Smooth muscle cell of the brain vasculature (primary cell): ENCODE data around the gene BBS2.

Experiments
- DNase-seq: peaks from one replicate; pipeline ENCODE4 v3.0.0-alpha.2; 2012; ENCODE audit warnings: low read depth, low spot score

The BBS2 gene, protein sequence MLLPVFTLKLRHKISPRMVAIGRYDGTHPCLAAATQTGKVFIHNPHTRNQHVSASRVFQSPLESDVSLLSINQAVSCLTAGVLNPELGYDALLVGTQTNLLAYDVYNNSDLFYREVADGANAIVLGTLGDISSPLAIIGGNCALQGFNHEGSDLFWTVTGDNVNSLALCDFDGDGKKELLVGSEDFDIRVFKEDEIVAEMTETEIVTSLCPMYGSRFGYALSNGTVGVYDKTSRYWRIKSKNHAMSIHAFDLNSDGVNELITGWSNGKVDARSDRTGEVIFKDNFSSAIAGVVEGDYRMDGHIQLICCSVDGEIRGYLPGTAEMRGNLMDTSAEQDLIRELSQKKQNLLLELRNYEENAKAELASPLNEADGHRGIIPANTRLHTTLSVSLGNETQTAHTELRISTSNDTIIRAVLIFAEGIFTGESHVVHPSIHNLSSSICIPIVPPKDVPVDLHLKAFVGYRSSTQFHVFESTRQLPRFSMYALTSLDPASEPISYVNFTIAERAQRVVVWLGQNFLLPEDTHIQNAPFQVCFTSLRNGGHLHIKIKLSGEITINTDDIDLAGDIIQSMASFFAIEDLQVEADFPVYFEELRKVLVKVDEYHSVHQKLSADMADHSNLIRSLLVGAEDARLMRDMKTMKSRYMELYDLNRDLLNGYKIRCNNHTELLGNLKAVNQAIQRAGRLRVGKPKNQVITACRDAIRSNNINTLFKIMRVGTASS

DNA sequence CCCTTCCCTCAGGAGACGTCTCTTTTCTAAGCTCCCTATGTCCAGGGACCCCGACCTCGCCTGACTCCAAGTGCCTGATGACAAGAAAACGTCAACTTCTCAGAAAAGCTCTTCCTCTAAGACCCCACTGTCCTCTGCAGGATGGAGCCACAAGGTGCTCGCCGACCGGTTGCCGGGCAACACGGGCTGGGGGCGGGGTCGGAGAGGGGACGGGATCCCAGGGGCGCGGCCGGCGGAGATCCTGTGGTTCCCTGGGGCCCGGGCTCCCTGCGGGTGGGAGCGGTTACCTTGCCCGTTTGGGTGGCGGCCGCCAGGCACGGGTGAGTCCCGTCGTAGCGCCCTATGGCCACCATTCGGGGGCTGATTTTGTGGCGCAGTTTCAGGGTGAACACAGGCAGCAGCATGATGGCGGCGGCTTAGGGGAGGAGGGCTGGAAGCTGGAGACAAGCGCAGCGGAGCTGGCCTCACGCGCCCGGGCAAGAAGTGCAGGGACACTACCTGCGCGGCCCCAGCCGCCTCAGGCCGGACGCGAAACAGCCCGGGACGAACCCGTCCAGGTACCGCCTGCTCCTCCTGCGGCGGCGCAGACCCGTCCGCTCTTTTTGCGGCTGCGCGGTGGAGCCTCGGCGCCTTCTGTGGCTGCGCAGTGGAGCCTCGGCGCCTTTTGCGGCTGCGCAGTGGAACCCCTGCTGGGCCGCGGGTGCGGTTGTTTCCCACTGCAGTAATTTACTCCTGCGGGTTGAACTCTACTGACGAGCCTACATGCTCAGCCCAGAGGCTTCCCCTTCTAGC lies at the start of gene BBS2:
Gene BBS2 (minus strand): TSS at position 566 of the 792 bp plus-strand sequence. CDS start 162 bp downstream, at position 404.
- DNase-seq, result peak; percentile 36

DNA sequence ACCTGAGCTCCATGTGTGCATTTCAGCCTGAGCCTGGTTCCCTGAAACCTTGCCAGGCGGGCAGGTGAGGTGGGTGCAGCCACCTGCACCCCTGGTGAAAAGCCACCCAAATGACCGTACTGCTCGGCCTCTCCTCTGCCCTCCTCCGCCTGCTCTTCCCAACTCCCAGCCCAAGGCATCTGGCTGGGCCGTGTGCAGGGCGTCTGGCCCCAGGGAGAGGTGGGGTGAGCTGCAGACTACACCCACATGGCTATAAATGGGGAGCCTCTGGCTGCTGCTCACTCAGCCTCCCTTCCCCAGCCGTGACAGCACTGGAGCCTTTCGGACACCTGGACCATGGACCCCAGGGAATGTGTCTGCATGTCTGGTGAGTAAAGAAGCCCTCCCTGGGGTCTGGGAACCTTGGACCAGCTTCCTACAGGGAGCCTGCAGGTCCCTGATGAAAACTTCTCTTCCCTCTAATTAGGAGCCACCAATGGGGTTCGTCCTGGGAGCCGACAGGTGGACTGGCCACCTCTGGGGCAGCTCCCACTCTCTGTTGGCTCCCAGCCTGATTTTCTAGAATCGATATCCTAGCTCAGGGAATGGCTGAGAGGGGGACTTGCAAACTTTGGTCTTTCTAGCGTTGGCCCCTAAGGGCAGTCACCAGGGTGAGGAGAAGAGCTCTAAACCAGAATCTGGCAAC lies 45.1 kb upstream of the BBS2 start, which contains the start of gene MT4:
Gene MT4 (plus strand): TSS at position 281 of the 685 bp plus-strand sequence. CDS start 56 bp downstream, at position 337.
- DNase-seq, result no peak

DNA sequence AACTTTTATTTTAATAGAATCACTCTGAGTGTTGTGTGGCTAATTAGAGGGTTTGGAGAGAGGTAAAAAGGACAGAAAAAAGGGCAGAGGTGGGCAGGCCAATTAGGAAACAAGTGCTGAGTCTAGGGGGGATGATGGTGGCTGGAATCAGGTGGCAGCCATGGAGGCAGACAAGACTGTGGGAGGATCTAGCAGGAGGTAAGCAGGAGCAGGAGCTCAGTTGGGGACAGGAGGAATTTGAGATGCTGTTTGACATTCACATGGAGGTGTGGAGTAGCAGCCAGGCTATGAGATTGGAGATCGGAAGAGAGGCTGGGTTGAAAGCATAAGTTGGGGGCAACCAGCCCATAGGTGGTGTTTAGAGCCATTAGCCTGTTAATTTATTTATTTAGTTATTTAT lies 41.3 kb upstream of the BBS2 start:
- no peak for DNase-seq

DNA sequence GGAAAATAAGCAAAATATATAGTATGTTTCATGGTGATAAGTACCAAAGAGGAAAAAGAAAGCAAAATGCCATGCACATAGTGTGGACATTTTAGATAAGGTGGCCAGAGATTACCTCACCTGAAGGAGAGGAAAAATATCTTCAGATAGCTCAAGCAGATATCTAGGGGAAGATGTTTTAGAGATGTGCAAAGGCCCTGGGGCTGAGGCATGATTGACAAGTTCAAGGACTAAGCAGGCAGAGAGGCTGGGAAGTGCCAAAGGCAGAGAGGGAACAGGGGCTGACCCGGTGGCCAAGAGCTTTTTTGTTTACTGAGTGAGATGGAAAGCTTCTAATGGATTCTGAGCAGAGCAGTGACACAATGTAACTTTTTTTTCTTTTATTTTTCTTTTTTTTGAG lies 40.6 kb upstream of the BBS2 start:
- DNase-seq, result no peak

DNA sequence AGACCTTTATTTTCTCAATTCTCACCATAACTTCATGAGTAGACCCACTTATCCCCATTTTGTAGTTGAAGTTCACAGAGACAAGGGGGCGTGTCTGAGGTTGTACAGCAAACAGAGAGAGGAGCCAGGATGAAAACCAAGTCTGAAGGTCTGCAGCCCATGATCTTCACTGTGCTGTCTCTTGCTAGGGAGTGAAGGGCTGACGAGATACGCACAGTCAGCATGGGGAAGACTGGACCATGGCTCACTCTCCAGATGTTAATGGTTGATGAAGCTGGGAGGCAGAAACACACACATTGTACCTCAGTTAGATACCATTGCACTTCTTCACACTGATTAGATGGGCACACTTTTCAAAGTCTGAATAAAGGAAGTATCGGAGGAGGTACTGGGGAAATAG lies 39.3 kb upstream of the BBS2 start:
- no peak for DNase-seq

DNA sequence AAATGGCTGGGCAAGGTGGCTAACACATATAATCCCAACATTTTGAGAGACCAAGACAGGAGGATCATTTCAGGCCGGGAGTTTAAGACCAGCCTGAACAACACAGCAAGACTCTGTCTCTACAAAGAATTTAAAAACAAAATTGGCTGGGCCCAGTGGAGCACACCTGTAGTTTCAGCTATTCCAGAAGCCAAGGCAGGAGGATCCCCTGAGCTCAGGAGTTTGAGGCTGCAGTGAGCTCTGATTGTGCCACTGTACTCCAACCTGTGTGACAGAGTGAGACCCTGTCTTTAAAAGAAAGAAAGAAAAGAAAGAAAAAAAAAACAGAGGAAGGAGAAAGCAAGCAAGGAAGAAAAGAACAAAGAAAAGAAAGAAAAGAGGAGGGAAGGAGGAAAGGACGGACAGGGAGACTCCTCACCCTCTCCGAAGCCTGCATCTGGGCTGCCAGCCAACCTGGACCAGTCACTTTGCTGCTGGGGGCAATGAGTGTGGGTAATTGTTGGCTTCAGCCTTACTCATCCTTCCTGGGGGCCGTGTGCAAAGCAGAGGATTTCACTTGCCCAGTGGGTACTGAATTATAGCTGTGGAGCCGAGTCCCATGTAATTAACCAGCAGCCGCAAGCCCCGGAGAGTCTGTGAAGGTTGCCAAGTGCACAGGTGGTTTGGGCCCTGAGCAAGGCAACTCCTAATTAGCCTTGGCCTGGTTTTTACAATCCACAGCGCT lies 38.4 kb upstream of the BBS2 start:
- no peak for DNase-seq

DNA sequence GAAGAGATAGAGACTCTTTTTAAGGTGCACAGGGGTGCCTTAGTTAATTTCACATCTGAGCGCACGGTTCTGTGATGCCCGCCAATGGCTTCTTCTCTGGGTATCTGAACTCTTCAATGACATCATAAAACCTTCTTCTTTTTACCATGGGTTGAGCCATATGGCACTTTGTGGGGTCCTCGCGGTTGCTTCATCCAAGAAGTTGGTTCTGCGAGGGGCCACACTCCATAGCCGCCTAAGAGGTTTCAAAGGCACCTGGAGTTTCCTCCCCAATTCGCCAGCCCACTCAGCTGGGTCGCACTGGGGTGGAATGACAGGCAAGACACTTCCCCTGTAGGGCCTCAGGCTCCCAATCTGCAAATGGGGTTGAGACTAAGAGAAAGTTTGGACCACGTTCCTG lies 34.6 kb upstream of the BBS2 start:
- no peak for DNase-seq

DNA sequence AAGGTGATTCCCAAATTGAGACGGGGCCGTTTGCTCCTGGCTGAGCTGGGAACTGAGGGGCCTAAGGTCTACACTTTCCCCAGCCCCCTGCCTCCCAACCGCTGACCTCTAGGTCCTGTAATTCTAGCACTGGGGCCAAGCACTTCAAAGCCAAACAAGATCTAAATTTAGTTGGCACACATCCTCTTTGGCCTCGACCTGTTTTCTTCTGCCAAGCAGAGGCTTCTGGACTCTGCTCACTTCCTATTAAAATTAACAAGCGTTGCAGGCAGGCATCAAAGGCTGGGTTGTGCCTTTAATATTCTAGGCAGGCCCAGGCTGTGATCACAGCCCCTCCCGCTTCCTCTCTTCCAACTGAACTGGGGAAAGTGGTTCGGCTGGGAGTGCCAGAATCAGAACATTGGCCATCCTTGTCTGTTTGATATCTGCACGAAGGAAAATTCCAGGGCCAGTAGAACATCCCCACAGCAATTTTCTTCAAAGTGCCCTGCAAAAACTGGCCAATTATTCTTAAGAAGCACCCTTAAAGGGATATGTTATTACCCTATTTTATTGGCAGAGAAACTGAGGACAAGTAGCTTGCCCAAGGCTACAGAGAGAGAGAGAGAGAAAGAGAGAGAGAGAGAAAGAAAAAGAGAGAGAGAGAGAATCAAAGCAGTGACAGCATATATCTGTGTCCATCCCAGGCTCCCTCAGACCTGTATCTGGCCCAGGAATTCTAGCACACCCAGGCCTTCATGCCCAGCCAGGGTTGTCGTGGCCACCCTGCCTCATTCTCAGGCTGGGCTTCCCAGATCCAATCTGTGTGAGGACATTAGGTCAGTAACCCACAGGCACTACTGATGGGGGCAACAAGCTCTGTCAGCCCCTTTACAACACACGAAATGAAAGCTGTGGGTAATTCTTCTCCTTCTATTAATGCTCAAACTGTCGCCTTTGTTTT lies 32.2 kb upstream of the BBS2 start:
- DNase-seq, result no peak

DNA sequence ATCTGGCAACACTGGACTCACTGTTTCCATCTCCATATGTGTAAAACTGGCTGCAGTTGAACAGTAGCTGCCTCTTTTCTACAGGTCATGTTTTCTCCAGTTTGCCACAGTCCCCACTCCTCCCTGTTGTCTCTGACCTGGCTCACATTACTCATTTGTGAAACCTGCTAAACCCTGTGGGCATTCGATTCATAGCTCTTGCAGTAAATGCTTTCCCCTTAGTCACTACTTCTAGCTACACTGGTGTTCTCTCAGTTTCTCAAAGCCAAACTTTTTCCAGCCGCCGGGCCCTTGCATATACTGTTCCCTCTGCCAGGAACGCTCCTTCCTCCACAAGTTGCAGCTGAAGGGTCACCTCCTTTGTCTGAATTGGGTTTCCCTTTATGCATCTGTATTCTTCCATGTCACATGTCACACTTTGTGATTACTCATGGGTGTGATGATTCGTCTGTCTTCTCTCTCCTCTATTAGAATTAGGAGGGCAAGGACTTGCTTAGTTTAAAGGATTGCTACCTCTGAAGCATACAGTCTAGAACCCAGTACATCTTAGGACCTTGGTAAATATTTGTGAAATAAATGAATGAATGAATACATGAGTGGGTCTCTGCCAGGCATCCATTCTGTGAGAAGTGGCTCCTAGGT lies 30.0 kb upstream of the BBS2 start:
- DNase-seq, result no peak

DNA sequence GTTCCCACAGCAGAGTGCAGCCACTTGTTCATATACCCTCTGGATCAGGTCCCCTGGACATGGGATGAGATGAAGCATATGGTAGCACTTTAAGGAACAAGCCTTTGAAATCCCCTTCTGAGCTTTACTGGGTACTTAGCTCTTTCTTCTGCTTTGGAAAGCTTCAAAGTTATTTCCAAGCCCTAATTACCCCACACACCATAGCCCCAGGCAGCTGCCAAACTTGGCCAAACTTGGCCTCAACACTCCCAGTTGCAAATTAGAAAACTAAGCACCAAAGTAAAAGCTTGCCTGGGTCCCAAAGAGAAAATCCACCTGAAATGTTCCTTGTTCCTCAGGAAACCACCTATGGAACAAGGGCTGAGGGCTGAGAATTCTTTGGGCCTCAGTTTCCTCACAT lies 29.3 kb upstream of the BBS2 start:
- DNase-seq, result no peak

DNA sequence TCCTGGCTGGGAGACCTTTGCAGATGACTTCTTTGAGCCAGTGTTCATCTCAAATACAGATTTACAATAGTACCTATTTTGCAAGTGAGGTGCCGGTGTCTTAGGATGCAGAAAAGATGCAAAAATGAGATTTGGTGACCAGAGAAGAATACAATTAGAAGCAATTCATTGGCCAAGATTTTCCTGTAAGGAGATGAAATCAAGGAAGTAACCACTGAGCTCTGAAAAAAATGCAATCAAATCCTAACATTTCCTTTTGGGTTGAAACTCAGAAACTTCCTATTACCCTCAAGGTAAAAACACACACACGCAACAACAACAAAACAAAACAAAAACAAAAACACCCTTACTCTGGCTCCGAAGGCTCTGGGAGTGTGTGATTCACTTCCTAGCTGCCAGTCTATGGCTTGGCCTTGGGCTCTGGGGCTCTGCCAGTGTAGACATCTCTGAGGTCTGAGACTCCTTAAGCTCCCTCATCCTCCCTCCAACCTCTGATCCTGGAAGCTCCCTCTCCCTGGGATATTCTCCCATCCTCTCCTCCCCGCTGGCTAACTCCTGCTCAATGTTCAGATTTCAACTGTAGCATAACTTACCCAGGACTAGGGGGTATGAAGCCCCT lies 28.2 kb upstream of the BBS2 start:
- no peak for DNase-seq

DNA sequence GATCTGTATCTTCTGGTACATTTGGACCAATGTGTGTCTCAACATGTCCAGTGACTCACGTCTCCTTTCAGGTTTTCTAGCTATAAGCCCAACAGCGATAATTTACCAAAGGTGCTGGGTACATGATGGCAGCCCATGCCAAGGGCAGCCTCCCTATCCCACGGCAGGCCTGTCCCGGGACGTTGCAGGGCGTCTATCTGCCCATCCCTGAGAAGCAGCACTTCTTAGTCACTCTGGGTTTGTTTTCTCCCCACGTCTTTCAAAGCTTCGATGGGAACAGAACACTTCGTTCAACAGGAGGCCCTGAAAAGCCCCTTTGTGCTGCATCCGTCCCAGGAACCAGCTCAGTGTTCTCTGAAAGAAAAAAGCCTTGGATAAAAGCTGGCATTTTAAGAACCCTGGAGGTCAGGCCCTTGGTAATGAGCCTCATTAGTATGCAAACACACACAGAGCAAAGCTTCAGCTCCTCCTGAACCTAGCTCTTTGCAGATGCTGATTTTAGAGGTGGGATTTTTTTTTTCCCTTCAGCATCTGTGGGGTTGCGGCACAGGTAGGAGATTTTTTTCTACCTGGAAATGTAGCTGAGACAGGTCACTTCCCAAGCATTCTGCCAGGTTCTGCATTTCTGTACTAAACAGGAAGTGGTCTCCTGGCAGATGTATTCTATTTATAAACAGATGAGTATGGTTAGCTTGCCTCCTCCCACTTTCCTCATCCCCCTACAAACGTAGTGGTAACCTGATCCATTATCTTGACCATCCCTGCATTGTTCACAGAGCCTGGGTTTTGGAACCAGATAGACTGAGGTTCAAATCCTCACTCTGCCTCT lies 27.5 kb upstream of the BBS2 start:
- no peak for DNase-seq

DNA sequence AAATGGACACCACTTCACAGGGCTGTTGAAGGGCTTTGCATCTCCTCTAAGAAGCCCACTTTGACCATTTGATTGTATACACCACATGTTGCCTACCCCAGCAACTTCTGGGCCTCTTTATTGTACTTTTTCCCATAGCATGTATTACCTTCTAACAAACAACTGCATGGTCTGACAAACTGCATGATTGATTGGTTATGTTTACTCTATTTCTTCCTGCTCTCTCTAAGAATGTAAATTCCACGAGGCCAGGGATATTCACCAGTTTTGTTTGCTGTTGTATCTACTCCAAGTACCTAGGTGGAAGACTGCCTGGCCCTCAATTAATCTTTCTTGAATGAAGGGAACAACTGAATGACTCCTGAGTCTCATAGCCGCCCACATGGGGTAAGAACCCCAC lies 22.2 kb upstream of the BBS2 start:
- no peak for DNase-seq

DNA sequence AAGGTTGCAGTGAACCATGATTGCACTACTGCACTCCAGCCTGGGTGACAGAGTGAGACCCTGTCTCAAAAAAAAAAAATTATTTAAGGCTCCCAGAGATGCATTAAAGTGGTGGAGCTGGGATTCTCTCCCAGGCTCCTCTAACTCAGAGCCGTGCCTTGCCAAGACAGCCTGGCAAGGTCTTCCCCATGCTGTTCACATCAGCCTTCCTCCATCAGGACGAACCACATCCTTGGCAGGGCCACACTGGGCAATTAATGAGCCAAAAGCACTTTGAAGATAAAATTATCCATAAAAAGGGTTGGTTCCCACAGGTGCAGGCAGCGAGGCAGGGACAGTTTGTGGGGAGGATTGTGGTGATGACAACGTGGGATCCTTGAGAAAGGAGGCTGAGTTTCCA lies 19.8 kb upstream of the BBS2 start:
- no peak for DNase-seq

DNA sequence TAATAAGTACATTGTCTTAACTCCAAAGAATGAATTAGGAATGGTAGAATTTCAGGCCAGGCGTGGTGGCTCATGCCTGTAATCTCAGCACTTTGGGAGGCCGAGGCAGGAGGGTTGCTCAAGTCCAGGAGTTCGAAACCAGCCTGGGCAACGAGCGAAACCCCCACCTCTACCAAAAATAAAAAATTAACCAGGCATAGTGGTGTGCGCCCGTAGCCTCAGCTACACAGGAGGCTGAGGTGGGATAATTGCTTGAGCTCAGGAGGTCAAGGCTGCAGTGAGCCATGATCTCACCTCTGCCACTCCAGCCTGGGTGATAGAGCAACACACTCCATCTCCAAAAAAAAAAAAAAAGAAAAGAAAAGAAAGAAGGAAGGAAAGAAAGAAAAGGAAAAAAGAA lies 18.5 kb upstream of the BBS2 start:
- DNase-seq, result no peak

DNA sequence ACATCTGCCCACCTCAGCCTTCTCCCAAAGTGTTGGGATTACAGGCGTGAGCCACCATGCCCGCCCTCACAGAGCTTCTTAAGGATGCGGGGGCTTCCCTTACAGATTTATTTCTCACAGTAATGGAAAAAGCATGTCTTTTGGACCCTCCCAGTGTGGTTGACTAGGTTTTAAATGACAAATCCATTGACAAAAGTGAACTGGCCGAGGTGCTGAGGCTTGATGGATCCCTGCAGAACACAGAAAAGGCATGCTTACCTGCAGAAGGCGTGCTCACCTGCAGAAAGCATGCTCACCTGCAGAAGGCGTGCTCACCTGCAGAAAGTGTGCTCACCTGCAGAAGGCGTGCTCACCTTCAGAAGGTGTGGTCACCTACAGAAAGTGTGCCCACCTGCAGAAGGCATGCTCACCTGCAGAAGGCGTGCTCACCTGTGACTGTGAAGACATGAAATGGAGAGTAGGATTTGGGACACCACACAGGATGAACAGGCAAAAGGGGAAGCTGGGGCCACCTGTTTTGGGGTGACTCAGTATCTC lies 15.1 kb upstream of the BBS2 start:
- no peak for DNase-seq

DNA sequence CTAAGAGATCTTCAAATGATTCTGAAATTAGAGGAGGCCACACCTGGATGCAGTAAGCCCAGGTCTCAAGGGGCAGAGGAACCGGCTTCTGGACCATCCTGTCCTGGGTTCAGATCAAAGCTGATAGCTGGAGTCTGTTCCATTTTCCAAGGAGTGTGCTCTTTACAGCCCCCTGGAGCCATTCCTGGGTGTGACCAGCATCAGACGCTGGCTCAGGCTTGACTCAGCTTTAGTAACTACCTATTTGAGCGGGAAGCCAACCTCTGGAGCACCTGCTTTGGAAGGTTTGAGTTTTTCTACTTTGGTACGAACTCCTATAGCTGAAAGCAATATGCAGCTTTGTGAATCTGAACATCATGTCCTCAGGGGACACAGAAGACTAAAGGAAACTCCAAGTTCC lies 12.9 kb upstream of the BBS2 start:
- no peak for DNase-seq

DNA sequence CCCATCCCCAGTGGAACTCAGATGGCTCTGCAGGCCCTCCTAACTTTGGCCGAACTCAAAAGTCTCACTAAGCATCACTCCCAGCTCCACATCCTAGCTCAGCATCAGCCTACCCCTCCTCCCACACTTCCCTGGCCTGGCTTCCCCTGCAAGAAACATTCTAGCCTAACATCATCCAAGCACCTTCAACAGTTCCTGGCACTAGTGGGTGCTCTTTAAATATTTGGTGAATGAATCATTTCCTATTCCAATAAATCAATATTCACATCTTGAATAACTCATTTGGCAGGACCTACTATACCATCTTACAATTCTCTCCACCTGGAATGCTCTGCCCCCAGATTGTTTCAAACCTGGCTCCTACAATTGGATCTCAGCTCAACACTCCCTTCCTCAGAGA lies 11.0 kb upstream of the BBS2 start:
- no peak for DNase-seq
